Dermis blood vessel endothelial cell (primary cell): ENCODE results near the gene STUB1. TPM values are rescaled to one million over a fixed set of nuclear protein-coding genes. Genes with fewer than 3 reads are reported as not detected.

ENCODE experiments used
- DNase-seq: peaks from one replicate; pipeline ENCODE4 v3.0.0; 2010
- total RNA-seq: library from RNA; depleted of rRNA; stranded (reverse); fragments of >200 nt; gene quantifications from 2 replicates; pipeline ENCODE4 v1.2.3, GENCODE V29; 2014

The STUB1 gene
- total RNA-seq, 1 donor from 2014 or later, result 94.1 TPM

- peak; percentile 95 for DNase-seq
Observed at GRCh38 chr16:667780-668518, 12.3 kb upstream of the STUB1 start, which contains the start of gene RHOT2. RHOT2 (plus strand) TSS chr16:668132; CDS start chr16:668200, 68 bp downstream.

DNA sequence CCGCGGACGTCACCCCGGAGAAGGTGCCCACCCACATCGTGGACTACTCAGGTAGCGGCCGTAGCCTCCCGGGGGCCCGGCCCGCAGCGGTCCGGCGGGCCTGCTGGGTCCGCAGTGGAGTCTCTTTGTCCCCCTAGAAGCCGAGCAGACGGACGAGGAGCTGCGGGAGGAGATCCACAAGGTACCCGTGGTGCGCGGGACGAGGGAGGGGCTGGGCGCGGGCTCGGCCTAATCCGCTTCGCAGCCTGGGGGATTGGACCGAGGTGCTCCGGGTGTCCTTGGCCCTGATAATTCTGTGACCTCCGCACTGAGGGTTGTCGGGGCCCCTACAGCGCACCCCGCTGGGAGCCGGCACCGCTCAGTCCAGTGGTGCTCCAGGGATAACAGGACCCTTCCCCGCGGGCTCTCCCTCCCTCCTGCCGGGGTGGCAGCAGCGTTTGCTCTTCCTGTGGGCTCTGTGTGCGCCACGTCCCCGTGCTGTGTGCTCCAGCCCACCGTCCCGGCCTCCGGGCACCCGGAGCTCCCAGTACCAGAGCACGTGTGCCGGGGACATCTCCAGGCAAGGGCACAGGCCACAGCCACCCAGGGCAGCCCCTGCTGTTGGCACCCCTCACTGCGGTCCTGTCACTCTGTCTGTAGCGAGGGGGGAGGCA lies 11.6 kb upstream of the STUB1 start:
- peak; percentile 47 for DNase-seq

DNA sequence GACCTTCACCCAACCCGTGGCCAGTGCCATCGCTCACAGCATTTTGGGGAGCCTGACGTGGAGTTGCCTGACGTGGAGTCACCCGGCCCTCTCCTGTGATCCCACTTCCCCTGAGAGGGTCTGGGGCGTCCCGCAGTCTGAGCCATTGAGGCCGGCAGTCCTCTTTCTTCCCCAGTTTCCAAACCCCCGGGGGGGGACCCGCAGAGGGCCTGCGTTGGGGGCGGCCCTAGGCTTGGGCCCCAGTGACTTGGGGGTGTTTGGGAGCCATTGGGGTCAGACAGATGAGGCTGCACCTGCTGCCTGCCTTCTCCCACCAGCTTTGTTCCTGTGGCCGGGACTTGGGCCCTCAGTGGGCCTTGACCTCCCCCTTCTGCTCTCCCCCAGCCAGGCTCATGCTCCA lies 10.5 kb upstream of the STUB1 start:
- no peak for DNase-seq

GRCh38 chr16:670485-671352 lies 9.5 kb upstream of the STUB1 start:
- DNase-seq, result no peak

DNA sequence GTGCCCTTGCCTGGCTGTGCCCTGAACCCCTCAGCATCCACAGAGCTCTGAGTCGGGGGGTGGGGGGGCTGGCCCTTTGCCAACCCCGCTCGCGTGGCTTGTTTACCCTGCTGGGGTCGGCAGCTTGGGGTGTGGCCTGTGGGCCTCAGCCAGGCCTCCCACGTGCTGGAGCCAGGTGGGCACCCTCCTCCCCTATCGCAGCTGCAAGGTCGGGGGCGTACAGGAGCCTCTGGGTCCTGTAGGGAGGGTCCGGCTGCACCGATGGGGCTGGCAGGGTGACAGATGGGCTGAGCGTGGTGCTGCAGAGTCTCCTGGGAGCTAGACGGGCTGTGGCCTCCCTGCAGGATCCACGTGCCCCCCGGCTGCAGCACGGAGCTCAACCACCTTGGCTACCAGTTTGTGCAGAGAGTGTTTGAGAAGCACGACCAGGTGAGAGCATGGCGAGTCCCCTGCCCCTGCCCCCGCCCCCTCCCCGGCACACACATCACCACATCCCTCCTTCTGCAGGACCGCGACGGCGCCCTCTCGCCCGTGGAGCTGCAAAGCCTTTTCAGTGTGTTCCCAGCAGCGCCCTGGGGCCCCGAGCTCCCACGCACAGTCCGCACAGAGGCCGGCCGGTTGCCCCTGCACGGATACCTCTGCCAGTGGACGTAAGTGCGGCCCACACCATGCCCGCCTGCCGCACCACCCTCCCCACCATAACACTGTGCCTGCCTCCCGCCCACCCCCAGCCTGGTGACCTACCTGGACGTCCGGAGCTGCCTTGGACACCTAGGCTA lies 8.7 kb upstream of the STUB1 start:
- DNase-seq, result no peak

DNA sequence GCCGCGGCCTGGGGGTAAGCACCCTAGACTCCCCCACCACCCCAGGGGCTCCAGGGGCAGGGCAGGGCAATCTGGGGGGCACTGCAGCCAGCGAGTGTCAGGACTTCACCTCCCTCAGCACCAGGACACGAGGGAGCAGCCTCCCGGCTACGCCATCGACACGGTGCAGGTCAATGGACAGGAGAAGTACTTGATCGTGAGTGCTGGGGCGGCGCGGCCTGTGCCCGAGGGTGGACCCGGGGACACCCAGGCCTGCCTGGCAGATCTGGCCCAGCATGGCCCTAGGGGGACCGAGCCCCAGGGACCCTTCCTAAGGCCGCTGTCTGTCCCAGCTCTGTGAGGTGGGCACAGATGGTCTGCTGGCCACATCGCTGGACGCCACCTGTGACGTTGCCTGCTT lies 7.8 kb upstream of the STUB1 start:
- DNase-seq, result no peak

GRCh38 chr16:672851-673250 lies 7.4 kb upstream of the STUB1 start:
- DNase-seq, result no peak

DNA sequence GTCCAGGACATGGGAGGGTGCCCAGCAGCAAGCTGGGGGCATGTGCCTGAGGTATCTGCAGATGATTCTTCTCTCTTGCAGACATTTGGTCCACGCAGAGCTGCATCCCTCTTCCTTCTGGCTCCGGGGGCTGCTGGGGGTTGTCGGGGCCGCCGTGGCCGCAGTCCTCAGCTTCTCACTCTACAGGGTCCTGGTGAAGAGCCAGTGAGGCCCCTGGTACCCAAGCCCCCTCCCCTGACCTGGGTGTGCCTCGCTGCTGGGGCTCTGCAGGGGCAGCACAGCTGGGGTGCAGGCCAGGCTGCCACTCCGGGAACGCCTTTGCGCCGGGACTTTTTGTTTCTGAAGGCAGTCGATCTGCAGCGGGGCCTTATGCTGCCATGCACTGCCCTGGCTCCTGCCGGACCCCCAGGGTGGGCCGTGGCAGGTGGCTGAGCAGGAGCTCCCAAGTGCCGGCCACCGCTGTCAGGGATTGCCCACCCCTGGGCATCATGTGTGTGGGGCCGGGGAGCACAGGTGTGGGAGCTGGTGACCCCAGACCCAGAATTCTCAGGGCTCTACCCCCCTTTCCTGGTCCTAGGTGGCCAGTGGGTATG lies 6.7 kb upstream of the STUB1 start:
- no peak for DNase-seq

DNA sequence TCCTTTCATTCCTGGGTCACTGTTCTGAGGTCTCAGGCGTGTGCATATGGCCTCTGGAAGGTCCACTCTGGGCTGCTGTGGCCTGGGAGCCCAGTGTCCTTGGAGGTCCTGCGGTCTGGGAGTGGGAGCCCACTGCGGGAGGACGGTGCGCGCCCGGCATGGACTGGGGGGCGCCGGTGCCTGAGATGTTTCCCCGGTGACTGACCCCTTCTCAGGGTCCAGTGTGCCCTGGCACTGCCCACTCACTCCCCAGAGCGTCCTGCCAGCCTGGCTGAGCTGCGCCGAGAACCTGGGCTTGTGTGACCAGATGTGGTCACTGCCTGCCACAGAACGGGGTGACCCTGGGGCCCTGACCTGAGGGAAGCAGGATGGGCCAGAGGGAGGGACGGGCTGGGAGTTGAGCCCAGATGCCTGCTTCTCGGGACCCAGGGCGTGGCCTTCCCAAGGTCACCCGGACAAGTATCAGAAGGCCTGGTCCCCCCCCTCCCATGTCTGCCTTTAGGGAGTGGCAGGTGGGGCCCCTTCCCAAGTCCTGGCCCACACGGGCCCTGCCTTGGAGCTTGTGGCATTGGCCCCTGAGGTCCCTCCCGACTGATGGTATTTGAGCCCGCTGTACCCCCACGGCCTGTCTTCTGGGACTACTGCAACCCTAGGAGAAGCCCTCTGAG lies 5.9 kb upstream of the STUB1 start:
- no peak for DNase-seq

DNA sequence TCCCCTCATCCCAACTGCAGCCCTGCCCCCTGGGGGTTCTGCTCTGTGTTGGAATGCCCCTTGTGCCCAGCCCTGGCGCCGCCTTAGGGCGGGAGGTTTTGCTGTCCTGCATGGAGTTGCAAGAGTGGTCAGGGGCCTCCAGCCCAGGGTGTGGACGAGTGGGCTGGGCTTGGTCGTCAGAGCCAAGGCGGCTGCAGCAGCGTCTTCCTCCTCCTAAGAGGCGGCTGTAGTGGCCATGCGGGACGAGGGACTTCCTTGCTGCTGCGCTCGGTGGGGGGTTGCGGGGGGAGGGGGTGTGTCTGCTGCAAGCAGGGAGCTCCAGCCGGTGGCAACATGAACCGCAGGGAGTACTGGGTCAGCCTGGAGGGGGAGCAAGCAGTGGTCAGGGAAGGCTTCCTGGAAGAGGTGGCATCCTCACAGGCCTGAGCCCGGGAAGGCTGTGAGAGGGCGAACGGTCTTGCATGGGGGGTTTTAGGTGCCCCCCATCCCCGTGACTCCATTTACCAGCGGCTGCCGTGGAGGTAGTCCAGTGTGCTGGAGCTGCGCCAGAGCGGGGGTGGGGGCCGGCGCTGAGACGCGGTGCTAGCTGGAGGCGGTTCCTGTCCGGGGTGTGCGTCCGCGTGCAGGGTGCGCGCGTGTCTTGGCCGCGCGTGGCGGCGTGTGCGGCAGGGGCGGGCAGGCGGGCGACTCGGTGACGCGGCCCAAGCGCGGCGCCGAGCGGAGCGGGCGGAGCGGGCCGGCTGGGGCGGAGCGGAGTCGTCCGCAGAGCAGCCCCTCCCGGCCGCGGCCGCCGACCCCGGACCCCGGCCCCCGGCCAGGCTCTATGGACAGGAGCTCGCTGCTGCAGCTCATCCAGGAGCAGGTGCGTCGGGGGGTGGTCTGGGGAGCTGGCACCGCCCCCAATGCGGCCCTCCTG lies 5.0 kb upstream of the STUB1 start, which contains the start of gene RHBDL1:
Gene RHBDL1, plus strand, starts transcription at position 704 of the 916 bp plus-strand sequence. Its CDS starts 120 bp downstream, at position 824.
- peak; percentile 24 for DNase-seq

DNA sequence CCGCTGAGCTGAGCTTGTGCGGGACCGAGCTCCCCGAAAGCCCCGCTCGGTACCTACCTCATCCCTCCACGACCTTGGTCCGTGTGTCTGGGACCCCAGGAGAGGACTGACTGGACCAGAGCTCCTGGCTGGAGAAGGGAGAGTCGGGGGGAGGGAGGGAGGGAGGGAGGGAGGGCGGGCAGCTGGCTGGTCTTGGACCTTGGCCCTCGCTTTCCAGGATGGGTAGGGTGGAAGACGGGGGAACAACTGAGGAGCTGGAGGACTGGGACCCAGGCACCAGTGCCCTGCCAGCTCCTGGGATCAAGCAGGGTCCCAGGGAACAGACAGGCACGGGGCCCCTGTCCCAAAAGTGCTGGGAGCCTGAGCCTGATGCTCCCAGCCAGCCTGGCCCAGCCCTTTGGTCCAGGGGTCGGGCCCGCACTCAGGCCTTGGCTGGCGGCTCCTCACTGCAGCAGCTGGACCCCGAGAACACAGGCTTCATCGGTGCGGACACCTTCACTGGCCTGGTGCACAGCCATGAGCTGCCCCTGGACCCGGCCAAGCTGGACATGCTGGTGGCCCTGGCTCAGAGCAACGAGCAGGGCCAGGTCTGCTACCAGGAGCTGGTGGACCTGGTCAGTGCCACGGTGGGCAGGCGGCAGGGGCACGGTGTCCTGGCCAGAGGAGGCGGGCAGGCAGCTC lies 4.2 kb upstream of the STUB1 start:
- DNase-seq, result no peak

- DNase-seq, result no peak
Observed at GRCh38 chr16:676565-676902, 3.7 kb upstream of the STUB1 start.

DNA sequence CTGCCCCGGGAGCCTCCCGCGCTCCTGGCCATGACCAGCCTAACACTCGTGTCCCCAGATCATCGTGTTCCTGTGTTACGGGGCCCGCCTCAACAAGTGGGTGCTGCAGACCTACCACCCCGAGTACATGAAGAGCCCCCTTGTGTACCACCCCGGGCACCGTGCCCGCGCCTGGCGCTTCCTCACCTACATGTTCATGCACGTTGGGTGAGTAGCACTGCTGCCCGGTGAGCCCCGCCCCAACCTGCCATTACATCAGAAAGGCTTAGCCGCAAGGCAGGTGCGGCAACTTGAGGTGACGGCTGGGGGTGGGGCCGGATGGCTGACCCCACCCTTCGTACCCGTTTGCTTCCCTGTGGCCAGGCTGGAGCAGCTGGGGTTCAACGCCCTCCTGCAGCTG lies 3.3 kb upstream of the STUB1 start:
- no peak for DNase-seq

- no peak for DNase-seq
Observed at GRCh38 chr16:677316-678190, 2.7 kb upstream of the STUB1 start.

DNA sequence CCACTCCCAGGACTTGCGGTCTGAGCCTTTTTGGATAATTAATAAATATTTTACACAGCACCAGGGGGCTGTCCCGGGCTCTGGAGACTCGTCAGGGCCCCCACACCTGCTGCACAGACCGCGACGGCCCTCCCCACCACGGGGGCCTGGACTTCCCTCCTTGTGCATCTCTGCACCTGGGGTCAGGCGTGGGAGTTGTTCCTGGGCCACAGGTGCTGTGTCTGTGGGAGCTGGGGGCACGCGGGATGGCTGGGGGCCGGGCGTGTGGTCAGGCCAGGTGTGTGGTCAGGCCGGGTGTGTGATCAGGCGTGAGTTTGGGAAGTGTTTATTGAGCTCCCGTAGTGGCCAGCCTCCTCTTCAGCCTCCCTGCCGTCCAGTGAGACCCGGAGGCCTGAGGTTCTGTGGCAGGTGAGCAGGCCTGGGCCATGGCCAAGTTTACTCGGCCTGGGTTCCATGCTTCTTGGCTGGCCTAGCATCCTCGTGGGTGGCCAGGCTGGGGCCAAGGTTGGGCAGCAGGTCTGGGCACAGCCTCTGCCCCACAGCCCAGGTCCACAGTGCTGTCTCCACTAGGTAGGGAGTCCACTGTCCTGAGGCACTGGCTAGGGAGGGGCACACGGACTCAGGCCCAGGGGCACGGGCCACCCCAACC lies 1.9 kb upstream of the STUB1 start:
- no peak for DNase-seq

DNA sequence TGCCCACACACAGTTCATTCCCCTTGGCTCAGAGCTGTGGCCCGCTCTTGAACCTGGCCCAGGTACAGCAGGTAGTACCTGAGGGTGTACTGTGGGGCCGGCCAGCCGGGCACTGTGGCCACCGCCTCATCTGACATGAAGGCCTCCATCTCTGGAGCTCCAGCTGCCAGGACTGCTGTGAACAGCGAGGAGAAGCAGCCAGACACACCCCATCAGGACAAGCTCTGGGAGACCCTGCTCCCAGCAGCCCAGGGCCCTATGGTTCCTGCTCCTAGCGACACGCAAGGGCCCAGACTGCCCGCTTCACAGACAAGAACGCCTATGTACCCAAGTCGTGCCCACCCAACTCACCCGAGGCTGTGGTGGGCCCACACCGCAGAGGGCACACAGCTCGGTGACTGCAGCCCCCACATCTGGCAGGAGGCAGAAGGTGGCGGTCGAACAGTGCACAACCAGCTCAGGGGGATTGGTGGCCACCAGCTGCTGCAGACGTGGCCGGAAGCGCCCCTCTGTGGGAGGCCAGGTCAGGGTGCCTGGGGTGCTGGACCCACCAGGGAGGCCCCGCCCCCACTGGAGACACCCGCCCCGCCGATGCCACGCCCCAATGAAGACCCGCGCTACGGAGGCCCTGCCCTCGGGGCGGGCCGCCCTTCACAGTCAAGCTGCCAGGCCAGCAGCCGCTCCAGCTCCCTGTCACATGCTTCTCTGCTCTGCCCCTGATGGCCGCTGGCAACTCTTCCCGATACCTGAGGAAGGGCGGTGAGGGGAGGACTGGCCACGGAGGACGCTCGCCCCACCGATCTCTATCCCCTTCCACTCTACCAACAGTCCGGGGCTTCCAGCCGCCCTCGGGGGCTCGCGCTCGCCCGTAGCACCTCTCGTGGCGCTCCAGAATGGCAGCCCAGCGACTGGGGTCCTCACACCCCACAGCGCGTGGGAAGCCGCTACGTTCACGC lies 1.1 kb upstream of the STUB1 start:
- peak; percentile 64 for DNase-seq

- DNase-seq, result no peak
Observed at GRCh38 chr16:680625-680945, 375 bp downstream of the STUB1 start.
